ENCODE data around the gene EGFR. TPM values are rescaled to one million over a fixed set of nuclear protein-coding genes. Genes with fewer than 3 reads are reported as not detected.

Gene EGFR
- total RNA-seq, 1 donor from 2014 or later: 144 TPM

GRCh38 chr7:55063061-55063460 is 44.2 kb downstream of the EGFR start:
- DNase-seq (ENCODE audit: low spot score): no peak

GRCh38 chr7:55063633-55064032 is 44.8 kb downstream of the EGFR start:
- no peak for DNase-seq (ENCODE audit: low spot score)

- DNase-seq (ENCODE audit: low spot score): no peak
These were observed 46.3 kb downstream of the EGFR start for GRCh38 chr7:55065079-55065478.

GRCh38 chr7:55065511-55066229 is 46.9 kb downstream of the EGFR start:
- no peak for DNase-seq (ENCODE audit: low spot score)

- DNase-seq (ENCODE audit: low spot score): no peak
These were observed 47.7 kb downstream of the EGFR start for GRCh38 chr7:55066524-55066923.

GRCh38 chr7:55066938-55067337 is 48.1 kb downstream of the EGFR start:
- DNase-seq (ENCODE audit: low spot score): no peak

GRCh38 chr7:55067748-55068147 is 48.9 kb downstream of the EGFR start:
- no peak for DNase-seq (ENCODE audit: low spot score)

GRCh38 chr7:55069271-55069792 is 50.5 kb downstream of the EGFR start:
- no peak for DNase-seq (ENCODE audit: low spot score)

GRCh38 chr7:55070271-55070743 is 51.5 kb downstream of the EGFR start:
- no peak for DNase-seq (ENCODE audit: low spot score)

GRCh38 chr7:55070854-55071253 is 52.0 kb downstream of the EGFR start:
- DNase-seq (ENCODE audit: low spot score): no peak

GRCh38 chr7:55071411-55072175 is 52.8 kb downstream of the EGFR start:
- DNase-seq (ENCODE audit: low spot score): no peak

GRCh38 chr7:55072251-55072650 is 53.4 kb downstream of the EGFR start:
- no peak for DNase-seq (ENCODE audit: low spot score)

GRCh38 chr7:55073051-55073511 is 54.3 kb downstream of the EGFR start:
- DNase-seq (ENCODE audit: low spot score): no peak

GRCh38 chr7:55073976-55074528 is 55.2 kb downstream of the EGFR start:
- DNase-seq (ENCODE audit: low spot score): peak; percentile 77

GRCh38 chr7:55075464-55076021 is 56.7 kb downstream of the EGFR start:
- no peak for DNase-seq (ENCODE audit: low spot score)

- DNase-seq (ENCODE audit: low spot score): no peak
These were observed 59.0 kb downstream of the EGFR start for GRCh38 chr7:55077561-55078410.

GRCh38 chr7:55078465-55079372 is 59.9 kb downstream of the EGFR start:
- DNase-seq (ENCODE audit: low spot score): no peak

- no peak for DNase-seq (ENCODE audit: low spot score)
These were observed 61.3 kb downstream of the EGFR start for GRCh38 chr7:55080000-55080623.

GRCh38 chr7:55081068-55081467 is 62.3 kb downstream of the EGFR start:
- no peak for DNase-seq (ENCODE audit: low spot score)

Data from ureter (tissue), 1 donor.